Brain microvascular endothelial cell (primary cell): ENCODE data around the gene CCDC40.

Experiments used
- DNase-seq: peaks from one replicate; pipeline ENCODE4 v3.0.0-alpha.2; 2020
- H3K27ac ChIP-seq: fragments of 250-450 bp; sonication (Bioruptor Pico); 2 replicates; pipeline ENCODE4 v1.5.1; 2020; ENCODE audit warnings: mild to moderate bottlenecking, moderate library complexity
- H3K27me3 ChIP-seq: fragments of 250-450 bp; sonication (Bioruptor Pico); replicated peaks from 2 replicates; pipeline ENCODE4 v1.5.1; 2020; ENCODE audit warnings: mild to moderate bottlenecking
- H3K36me3 ChIP-seq: fragments of 250-450 bp; sonication (Bioruptor Pico); replicated peaks from 2 replicates; pipeline ENCODE4 v1.5.1; 2020; ENCODE audit warnings: mild to moderate bottlenecking
- H3K4me3 ChIP-seq: 2 replicates; pipeline ENCODE4 v1.5.1; 2011; ENCODE audit warnings: low read depth, mild to moderate bottlenecking, control low read depth, low read length, moderate library complexity
- in situ Hi-C: cut with HindIII; loops from 2 replicates; pipeline ENCODE4 v1.10.0; 2017; ENCODE audit warnings: low sequenced_read_pairs, low pct_ligation_motif_present
- TF ChIP-seq, protein P1 (sequence below): IDR thresholded peaks from 2 replicates; pipeline ENCODE4 v1.5.1; 2011; ENCODE audit warnings: low read depth, mild to moderate bottlenecking, moderate library complexity, low read length, control low read depth, inconsistent platforms; ENCODE audit errors: missing control alignments

The CCDC40 gene

DNA sequence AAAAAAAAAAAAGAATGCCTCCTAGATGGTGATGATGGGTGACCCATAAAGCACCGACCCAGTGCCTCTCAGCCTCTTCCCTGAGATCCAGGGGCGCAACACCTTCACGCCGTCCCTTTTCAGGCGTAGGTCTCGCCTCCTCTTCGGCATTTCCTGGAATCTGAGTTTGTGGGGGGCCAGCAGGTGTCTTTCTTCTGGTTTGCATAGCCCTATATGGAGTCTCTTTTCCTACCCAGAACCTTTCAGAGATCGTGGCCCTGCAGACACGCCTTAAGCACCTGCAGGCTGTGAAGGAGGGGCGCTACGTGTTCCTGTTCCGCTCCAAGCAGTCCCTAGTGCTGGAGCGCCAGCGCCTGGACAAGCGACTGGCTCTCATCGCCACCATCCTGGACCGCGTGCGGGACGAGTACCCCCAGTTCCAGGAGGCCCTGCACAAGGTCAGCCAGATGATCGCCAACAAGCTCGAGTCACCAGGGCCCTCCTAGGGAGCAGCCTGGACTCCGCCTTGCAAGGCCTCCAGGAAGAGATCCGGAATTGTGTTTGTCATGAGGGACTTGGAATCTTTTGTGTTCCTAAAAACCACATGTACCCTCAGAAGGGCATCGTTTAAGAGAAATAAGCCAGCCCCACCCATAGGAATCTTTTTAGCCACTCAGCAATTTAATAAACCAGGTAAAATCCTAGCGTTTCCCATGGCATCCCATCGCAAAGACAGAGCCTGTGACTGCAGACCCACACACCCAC is 63.0 kb downstream of the CCDC40 start:
- in situ Hi-C loops, result no loop called here
- Histone ChIP-seq H3K4me3 (no peak overlapping the region), H3K27ac (no peak overlapping the region), H3K27me3 (no peaks in the 10 kb centered on the region), H3K36me3 (no peaks in the 10 kb centered on the region)
- DNase-seq, result no peak
- TF ChIP-seq, protein P1, sequence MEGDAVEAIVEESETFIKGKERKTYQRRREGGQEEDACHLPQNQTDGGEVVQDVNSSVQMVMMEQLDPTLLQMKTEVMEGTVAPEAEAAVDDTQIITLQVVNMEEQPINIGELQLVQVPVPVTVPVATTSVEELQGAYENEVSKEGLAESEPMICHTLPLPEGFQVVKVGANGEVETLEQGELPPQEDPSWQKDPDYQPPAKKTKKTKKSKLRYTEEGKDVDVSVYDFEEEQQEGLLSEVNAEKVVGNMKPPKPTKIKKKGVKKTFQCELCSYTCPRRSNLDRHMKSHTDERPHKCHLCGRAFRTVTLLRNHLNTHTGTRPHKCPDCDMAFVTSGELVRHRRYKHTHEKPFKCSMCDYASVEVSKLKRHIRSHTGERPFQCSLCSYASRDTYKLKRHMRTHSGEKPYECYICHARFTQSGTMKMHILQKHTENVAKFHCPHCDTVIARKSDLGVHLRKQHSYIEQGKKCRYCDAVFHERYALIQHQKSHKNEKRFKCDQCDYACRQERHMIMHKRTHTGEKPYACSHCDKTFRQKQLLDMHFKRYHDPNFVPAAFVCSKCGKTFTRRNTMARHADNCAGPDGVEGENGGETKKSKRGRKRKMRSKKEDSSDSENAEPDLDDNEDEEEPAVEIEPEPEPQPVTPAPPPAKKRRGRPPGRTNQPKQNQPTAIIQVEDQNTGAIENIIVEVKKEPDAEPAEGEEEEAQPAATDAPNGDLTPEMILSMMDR, result no peak

DNA sequence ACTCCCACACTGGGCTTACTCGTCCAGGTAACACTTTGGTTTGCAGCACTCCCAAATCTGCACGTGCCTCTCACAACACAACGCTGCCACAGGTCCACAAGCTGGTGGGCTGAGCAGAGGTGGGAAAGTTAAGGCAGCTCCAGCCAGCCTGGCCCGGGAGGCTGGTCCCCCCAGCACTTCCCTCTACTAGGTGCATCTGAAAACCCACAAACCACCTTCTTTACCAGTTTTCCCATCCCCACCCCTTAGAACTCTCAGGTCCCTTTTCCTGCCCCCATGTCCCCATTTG is 63.5 kb downstream of the CCDC40 start:
- Histone ChIP-seq H3K27ac (no peak overlapping the region), H3K36me3 (no peaks in the 10 kb centered on the region), H3K4me3 (no peak overlapping the region), H3K27me3 (no peaks in the 10 kb centered on the region)
- TF ChIP-seq, protein P1, result no peak
- DNase-seq, result no peak
- in situ Hi-C loops, result no loop called here

DNA sequence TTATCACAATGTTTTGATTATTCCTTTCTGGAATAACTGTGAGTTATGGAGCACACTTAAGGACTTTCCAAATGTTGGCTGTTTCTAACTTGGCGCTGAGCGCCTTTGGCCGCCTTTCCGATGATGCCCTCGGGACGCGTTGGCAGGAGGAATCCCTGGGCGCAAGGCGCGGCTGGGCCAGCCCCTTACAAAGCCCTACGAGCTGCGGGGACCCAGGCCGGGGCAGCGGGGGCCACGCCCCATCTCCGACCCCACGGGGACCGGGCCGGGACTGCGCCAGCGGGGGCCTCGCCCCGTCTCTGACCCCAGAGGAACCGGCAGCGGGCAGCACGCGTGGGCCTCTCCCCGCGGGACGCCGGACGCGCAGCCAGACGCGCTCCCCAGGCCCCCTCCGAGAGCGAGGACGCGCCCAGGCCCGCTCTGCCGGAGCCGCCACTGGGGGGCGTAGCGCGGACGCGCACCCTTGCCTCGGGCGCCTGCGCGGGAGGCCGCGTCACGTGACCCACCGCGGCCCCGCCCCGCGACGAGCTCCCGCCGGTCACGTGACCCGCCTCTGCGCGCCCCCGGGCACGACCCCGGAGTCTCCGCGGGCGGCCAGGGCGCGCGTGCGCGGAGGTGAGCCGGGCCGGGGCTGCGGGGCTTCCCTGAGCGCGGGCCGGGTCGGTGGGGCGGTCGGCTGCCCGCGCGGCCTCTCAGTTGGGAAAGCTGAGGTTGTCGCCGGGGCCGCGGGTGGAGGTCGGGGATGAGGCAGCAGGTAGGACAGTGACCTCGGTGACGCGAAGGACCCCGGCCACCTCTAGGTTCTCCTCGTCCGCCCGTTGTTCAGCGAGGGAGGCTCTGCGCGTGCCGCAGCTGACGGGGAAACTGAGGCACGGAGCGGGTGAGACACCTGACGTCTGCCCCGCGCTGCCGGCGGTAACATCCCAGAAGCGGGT is 64.8 kb downstream of the CCDC40 start, which contains the start of gene GAA:
TSS of gene GAA (plus strand) at position 571 of the 935 bp plus-strand sequence. CDS start 3,006 bp downstream, outside the sequence.
- in situ Hi-C loops, result no loop called here

DNA sequence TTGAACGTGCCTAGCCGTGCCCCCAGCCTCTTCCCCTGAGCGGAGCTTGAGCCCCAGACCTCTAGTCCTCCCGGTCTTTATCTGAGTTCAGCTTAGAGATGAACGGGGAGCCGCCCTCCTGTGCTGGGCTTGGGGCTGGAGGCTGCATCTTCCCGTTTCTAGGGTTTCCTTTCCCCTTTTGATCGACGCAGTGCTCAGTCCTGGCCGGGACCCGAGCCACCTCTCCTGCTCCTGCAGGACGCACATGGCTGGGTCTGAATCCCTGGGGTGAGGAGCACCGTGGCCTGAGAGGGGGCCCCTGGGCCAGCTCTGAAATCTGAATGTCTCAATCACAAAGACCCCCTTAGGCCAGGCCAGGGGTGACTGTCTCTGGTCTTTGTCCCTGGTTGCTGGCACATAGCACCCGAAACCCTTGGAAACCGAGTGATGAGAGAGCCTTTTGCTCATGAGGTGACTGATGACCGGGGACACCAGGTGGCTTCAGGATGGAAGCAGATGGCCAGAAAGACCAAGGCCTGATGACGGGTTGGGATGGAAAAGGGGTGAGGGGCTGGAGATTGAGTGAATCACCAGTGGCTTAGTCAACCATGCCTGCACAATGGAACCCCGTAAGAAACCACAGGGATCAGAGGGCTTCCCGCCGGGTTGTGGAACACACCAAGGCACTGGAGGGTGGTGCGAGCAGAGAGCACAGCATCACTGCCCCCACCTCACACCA is 65.7 kb downstream of the CCDC40 start:
- peak; percentile 16 for DNase-seq
- TF ChIP-seq, protein P1, result no peak
- Histone ChIP-seq H3K27me3 (no peaks in the 10 kb centered on the region), H3K27ac (no peak overlapping the region), H3K4me3 (peak overlapping the region; percentile 88), H3K36me3 (no peaks in the 10 kb centered on the region)
- in situ Hi-C loops, result no loop called here

More for the DNA sequence above, 64.8 kb downstream of the CCDC40 start, which contains the start of gene GAA:
- Histone ChIP-seq H3K4me3 (peak within 1 kb of the TSS; percentile 88), H3K36me3 (no peaks in the 10 kb centered on the region), H3K27me3 (no peaks in the 10 kb centered on the region), H3K27ac (peak within 1 kb of the TSS; percentile 41)
- DNase-seq, result peak; percentile 27
- TF ChIP-seq, protein P1, result peak; percentile 55

DNA sequence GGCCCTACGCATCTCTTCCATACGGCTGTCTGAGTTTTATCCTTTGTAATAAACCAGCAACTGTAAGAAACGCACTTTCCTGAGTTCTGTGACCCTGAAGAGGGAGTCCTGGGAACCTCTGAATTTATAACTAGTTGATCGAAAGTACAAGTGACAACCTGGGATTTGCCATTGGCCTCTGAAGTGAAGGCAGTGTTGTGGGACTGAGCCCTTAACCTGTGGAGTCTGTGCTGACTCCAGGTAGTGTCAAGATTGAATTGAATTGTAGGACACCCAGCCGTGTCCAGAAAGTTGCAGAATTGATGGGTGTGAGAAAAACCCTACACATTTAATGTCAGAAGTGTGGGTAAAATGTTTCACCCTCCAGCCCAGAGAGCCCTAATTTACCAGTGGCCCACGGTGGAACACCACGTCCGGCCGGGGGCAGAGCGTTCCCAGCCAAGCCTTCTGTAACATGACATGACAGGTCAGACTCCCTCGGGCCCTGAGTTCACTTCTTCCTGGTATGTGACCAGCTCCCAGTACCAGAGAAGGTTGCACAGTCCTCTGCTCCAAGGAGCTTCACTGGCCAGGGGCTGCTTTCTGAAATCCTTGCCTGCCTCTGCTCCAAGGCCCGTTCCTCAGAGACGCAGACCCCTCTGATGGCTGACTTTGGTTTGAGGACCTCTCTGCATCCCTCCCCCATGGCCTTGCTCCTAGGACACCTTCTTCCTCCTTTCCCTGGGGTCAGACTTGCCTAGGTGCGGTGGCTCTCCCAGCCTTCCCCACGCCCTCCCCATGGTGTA is 66.4 kb downstream of the CCDC40 start:
- Histone ChIP-seq H3K4me3 (no peak overlapping the region), H3K36me3 (no peaks in the 10 kb centered on the region), H3K27me3 (no peaks in the 10 kb centered on the region), H3K27ac (no peak overlapping the region)
- in situ Hi-C loops, result no loop called here
- TF ChIP-seq, protein P1, result no peak
- no peak for DNase-seq
